HPDE6-E6E7 (cell line): ENCODE measurements around the gene ST6GAL1.
A peak's percentile ranks its signal among the peaks of the same experiment; 100 is the strongest.

Experiments
- DNase-seq: peaks from one replicate; pipeline ENCODE4 v3.0.0; 2011; ENCODE audit warnings: missing footprints; ENCODE audit errors: extremely low spot score

The ST6GAL1 gene

GRCh38 chr3:186915806-186916796, 14.2 kb upstream of the ST6GAL1 start:
- DNase-seq, result peak; percentile 23

GRCh38 chr3:186917512-186918312, 12.6 kb upstream of the ST6GAL1 start:
- DNase-seq, result no peak

GRCh38 chr3:186920301-186920700, 10.0 kb upstream of the ST6GAL1 start:
- no peak for DNase-seq

GRCh38 chr3:186920796-186921195, 9.5 kb upstream of the ST6GAL1 start:
- no peak for DNase-seq

DNA sequence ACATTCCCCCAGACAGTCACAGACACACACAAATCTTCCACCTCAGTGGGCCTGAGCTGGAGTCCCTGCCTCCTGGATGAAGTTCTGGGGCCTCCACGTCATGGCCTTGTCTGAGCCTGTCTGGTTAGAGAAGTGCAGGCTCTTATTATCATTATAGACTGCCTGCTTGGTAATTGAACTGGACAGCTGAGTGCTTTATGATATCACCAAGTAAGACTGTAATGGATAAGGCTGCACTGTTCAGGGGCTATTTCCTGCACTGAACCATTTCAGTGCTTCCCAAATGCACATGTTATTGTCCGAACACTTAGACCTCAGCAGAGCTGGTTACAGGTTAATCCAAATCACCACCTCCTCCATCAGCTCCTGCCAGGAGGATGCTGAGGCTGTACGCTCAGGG, 8.7 kb upstream of the ST6GAL1 start:
- DNase-seq, result no peak

DNA sequence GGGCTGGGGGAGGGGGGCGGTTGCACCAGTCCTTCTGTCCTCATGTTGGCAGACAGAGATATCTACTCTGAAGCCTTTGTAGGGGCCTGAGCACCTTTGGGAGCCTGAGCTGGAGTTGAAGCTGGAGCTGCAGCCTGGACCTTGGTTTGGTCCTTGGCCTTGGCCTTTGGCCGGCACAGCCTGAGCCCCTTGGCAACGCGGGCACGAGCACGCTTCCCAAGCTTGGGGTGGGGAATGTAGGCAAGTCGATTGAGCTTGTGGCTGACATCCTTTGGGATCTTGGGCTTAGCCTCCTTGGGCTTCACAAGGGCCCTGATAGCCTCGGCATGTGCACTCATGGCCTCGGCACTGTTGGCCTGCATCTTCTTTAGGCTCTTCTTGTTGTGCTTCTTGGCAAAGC, 8.1 kb upstream of the ST6GAL1 start:
- DNase-seq, result no peak

DNA sequence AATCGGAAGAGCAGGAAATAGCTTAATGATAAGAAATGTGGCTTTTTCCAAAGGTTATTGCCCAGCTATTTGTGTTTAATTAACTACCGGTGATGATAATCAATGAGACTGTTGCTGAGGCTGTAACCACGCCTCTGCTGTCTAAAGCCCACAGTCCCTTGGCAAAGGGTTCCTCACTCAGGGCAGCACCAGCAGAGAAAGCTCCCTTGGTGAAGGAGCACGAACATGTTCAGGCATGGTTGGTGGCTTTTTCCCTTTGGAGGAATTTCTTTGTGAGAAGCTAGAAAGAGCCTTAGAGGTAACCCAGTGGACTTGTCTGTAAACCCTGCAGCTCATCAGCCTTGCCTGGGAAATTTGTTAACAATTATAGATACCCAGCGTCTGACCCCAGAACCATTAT, 7.5 kb upstream of the ST6GAL1 start:
- DNase-seq, result peak; percentile 71

GRCh38 chr3:186923241-186923640, 7.1 kb upstream of the ST6GAL1 start:
- DNase-seq, result no peak

DNA sequence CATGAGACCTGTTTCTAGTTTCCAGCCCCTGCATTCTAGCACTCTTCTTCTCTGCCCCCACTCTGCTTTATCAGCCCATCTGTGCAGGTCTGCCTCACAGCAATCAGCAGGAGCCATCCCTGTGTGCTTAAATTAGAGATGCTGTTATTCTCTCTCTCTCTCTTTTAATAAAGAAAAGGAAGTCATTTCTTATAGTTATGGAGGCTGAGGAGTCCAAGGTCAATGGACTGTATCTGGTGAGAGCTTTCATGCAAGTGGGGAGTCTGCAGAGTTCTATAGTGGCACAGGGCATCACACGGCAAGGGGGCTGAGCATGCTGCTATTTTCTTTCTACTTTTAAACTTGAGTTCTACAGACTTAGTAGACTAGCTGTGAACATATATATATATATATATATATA, 4.5 kb upstream of the ST6GAL1 start:
- DNase-seq, result no peak

DNA sequence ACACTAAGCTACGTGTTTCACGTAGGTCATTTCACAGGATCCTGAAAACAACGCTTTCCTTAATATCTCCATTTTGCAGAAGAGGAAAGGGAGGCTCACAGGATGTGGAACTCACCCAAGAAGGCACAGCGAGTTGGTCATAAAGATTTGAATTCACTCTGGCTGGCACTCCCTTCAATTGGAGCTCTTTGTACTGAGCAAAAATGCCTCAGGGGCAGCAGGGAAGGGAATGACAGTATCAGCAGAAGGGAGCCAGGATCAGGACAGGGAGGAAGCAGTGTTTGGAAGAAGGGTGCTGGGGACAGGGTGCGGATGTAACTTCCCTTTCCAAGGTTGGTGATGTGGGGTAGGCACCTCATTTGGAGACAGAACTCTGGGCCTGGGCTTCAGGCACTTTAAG, 1.1 kb upstream of the ST6GAL1 start:
- no peak for DNase-seq

DNA sequence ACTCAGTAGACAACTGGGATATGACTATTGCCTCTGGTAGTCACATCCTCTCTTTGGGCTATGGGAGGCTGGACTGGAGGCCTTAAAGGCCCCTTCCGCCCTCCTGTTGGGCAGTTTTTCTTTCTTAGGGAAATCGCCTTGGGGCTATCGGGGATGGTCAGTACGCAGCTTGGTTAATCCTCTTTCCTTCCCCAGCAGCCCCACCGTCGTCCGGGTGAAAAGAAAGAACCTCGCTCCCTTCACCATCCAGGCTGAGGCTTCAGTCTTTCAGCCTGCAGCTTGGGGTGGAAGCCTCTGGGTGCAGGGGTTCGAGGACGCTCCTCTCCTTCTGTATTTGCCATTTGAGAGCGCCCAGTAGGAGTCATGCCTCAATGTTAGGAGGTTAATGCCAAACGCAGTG, 641 bp upstream of the ST6GAL1 start:
- no peak for DNase-seq

- DNase-seq, result no peak
Observed at GRCh38 chr3:186930641-186931531, 560 bp downstream of the ST6GAL1 start.

- DNase-seq, result no peak
Observed at GRCh38 chr3:186931532-186932280, 1.4 kb downstream of the ST6GAL1 start.

GRCh38 chr3:186932281-186933181, 2.2 kb downstream of the ST6GAL1 start:
- DNase-seq, result no peak

- DNase-seq, result no peak
Observed at GRCh38 chr3:186933816-186934215, 3.5 kb downstream of the ST6GAL1 start.

GRCh38 chr3:186935133-186935532, 4.8 kb downstream of the ST6GAL1 start:
- DNase-seq, result no peak

DNA sequence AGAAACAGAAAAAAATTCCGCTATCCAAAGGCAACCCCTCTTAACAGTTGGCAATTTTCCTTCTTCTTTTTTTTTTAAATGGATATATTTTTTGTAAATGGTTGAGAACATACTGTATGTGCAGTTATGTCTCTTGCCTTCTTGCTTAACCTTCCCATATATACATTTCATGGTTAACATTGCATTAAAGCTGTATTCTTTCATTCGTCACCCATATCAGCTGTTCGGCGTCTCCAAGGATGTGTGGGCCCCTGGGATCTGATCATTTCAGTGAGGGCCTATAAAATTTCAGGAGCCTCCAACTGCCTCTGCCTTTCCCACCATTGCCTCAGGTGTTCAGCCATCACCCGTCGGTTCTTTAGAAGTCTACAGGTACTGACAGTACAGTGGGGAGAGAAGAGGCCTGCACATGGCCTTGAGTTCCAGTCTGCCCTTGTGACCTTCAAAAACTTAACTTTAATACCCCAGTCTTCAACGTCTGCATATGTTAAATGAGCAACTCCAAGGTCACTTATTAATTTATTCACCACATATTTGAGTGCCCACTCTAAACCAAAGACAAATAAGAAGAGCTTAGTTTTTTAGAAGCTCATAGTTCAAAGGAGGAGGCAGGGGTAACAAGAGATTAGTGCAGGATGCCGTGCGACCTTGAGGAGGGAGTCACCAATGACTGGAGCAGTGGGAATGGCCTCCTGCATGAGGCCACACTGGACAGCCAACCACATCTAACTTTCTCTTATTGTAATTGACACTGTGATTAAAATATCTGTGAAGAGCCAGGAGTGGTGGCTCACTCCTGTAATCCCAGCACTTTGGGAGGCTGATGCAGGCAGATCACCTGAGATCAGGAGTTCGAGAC, 6.9 kb downstream of the ST6GAL1 start:
- no peak for DNase-seq

DNA sequence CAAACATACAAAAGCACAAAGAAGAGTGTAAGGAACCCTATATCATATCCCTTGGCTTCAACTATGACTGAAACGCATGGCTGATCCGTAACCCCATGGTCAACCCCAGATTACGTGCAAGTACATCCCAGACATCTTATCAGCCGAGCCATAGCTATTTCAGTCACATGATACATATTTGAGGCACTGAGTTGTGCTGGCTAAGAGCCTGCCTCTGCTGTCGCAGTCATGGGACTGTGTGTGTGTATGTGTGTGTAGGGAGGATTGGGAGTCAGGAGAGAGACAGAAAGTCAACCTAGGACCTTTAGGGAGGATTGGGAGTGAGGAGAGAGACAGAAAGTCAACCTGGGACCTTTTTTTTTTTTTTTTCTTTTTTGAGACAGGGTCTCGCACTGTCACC, 8.4 kb downstream of the ST6GAL1 start:
- DNase-seq, result no peak

DNA sequence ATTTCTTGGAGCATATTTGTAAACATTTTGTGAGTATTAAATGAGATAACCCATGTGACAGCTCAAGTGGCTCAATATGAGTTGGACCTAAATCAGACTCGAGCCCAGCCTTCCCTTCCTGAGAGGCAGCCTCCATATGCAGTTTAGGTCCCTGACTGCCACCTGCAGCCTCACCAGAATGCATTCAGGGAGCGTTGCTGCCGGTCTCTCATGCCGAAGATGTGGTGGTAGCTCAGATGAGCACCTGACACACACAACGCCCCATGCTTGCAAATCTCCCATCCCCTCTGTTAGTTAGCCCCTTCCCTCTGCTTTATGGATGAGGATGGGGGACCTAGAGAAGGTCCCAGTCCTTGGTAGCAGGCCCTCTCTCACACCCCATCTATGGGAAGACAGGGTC, 9.2 kb downstream of the ST6GAL1 start:
- no peak for DNase-seq
